Effector CD4-positive, alpha-beta T cell (primary cell): ENCODE data around the gene ADCY7.
A peak's percentile ranks its signal among the peaks of the same experiment; 100 is the strongest.
"Not testable (repeated sequence)": the region's sequence is repeated elsewhere in the genome, so short reads cannot be mapped to it uniquely, and the experiment has no call there.

Source experiments
- DNase-seq: peaks from one replicate; pipeline ENCODE4 v3.0.0-alpha.2; 2020

Gene ADCY7

DNA sequence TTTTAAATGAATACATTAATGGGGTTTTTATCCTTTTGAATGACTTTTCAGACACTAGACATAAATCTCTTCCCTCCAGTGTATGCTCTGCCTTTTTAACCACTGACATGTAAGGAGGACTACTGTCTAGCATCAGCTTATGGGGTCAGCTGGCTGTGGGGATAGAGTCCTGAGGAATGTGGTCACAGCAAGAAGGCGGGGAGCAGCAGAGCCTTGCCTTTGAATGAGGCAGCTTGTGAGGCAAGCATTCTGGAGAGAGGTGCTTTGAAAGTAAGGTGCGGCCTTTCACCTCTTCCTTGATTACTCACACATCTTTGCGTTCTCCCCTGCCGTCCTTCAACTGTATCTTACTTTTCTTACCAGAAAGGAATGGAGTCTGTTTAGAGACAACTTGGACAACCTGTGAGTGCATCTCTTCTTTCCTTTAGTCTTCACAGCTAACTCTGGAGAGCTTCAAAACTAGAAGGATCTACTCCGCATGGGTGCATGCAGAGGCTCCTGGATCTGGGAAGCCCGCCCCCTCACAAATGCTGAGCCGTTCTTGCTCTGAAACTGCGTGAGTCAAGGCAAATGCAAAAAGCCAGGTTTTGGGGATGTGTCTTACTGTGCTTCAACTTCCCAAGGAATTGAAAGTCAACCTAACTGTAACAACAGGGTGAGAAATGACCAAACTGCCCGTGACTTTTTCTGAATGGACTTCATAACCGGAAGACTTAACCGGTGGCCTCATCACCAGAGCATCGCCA, 49.9 kb downstream of the ADCY7 start:
- no peak for DNase-seq

GRCh38 chr16:50316848-50317630, 50.7 kb downstream of the ADCY7 start:
- DNase-seq = no peak

DNA sequence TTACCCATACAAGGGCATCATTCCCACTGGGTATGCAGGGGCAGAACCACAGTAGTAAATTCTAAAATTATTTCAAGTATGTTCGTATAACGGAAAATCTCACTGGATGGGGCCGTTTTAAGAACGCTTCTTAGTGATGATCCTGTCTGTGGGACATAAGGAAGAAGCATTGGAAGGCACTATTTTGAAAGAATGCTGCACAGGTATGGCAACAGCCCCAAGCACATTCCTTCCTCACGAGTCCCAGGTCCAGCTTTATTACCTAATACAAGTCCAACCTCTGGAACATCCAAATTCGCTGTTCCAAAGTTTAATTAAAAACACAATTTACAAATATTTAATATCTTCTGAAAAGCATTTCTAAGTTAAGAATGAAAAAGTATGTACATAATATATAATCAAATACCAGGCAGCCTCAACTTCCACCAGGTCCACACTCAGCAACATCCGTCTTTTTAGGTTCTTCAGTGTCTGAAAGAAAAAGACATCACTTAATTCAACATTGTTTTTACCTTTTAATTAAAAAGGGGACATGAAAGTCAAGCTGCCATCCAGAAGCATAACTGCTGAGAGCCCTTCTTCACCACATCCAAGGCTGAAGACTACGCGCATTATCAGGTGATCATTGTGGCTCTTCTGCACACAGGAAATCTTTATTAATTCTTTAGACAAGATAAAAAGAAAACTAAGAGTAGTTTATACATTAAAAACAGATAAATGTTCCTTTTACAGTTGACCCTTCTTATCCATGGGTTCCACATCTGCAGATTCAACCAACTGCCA, 52.6 kb downstream of the ADCY7 start:
- DNase-seq = no peak

- no peak for DNase-seq
Measured at GRCh38 chr16:50320310-50320709, 54.0 kb downstream of the ADCY7 start.

GRCh38 chr16:50322333-50322732, 56.0 kb downstream of the ADCY7 start:
- DNase-seq = no peak

GRCh38 chr16:50323335-50324011, 57.1 kb downstream of the ADCY7 start:
- no peak for DNase-seq

- no peak for DNase-seq
Measured at GRCh38 chr16:50324345-50324744, 58.0 kb downstream of the ADCY7 start.

- DNase-seq = no peak
Measured at GRCh38 chr16:50326264-50326663, 59.9 kb downstream of the ADCY7 start.

DNA sequence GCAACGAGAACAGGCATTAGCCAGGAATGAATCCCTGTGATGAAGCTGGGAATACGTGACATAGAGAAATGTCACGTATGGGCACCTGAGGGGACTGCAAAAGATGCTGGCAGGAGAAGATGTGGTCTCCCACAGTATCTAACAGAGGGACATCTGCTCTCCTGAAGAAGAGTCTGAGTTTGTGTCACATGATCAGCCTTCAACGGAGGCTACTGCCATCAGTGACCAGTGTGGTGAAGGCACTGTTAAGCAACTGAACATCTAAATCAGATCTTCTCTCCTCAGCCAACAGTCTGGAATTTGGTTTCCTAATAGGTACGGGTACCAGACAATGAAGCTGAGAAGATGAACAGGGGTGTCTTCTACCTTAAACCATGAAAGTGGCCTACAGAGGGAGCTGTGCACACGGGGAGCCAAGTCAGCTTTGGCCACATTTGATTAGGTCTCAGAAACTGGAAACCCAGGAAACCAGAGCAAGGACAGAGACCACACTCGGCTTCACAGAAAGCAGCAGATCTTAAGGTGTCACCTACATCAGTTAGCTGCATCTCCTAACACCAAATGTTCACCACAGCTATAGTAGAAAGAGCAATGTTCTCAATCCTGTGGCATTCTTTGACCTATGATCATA, 60.6 kb downstream of the ADCY7 start:
- DNase-seq = peak; percentile 58

DNA sequence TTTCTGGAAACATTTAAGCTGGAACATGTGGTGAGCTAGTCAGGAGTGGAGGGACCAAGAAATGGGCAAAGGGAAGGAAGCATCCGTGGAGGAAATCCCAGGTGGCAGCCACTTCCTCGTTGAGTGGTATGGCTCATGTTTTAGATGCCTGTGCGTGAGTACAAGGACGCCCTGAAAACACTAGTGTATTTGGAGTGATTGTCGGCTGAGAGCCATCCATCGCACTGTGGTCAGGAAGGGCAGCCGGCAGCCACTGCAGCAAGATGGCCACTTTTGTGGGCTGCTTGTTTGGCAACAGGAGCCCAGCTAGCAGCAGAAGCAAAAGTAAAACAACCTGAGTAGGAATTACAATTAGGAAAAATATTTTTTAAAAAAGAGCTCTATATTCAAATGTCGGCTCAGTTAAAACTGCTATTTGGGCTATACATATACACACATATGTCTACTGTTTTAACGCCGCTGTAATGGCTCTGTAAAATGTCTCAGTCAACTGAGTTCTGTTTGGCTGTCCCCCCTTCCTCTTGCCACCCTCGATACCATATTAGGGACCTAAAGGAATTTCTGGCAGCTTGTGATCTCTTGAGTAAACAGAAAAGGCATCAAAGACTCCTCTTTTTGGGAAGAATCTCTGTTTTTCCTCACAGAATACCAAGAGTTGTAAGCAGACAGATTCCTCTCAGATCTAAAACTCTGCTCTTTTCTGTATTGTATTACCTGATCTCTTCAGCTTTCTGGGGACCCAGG, 63.3 kb downstream of the ADCY7 start:
- DNase-seq = no peak

GRCh38 chr16:50331570-50331969, 65.2 kb downstream of the ADCY7 start:
- DNase-seq = no peak

DNA sequence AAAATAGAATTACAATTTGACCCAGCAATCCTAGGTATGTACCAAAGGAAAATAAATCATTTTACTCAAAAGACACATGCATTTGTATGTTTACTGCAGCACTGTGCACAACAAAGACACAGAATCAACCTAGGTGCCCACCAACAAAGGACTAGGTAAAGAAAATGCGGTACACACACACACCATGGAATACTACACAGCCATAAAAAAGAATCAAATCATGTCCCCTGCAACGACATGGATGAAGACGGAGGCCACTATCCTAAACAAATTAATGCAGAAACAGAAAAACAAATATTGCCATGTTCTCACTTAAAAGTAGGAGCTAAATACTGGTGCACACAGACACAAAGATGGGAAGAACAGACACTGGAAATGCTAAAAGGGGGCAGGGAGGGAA, 66.2 kb downstream of the ADCY7 start:
- no peak for DNase-seq

GRCh38 chr16:50334106-50334975, 68.0 kb downstream of the ADCY7 start:
- DNase-seq = no peak

DNA sequence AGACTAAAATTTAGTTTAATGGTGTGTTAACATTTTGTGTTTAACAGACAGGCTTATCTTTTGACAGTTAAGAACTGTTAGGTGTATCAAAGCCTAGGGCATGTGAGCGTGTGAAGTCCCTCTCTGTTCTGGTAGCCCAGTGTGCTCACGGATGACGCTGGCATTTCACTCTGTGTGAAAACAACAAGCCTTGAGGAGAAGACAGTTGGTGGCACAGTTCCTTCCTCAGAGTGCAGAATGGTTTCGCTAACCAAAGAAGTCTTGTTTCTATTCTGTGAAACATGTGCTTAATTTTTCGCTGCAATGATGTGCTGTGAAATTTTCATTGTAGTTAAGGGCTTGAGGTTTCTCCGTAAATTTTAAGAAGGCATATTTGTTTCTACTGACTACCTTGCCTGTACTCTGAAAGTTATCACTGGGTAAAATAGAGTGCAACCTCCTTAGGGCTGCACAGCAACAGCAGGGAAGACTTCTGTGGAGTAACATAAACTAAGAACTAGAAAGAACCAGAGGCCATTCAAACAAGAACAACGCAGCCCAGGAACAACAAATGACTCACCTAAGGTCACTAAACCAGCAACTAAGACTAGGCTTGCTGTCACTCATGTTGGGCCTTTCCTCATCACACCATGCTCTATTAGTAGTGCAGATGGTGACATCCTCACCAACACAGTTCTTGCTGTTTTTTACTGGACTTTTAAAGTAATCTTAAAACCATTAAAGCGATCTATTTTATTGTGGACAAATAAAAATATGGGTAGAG, 69.0 kb downstream of the ADCY7 start:
- no peak for DNase-seq

GRCh38 chr16:50336884-50337283, 70.5 kb downstream of the ADCY7 start:
- no peak for DNase-seq

GRCh38 chr16:50338371-50339231, 72.2 kb downstream of the ADCY7 start:
- no peak for DNase-seq

- no peak for DNase-seq
Measured at GRCh38 chr16:50340578-50340977, 74.2 kb downstream of the ADCY7 start.

DNA sequence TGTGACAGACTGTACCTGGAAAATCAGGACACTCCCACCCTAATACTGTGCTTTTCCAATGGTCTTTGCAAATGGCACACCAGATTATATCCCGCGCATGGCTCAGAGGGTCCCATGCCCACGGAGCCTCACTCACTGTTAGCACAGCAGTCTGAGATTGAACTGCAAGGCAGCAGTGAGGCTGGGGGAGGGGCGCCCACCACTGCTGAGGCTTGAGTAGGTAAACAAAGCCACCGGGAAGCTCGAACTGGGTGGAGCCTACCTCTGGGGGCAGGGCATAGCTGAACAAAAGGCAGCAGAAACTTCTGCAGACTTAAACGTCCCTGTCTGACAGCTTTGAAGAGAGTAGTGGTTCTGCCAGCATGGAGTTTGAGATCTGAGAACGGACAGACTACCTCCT, 77.2 kb downstream of the ADCY7 start:
- DNase-seq = not testable (repeated sequence)

DNA sequence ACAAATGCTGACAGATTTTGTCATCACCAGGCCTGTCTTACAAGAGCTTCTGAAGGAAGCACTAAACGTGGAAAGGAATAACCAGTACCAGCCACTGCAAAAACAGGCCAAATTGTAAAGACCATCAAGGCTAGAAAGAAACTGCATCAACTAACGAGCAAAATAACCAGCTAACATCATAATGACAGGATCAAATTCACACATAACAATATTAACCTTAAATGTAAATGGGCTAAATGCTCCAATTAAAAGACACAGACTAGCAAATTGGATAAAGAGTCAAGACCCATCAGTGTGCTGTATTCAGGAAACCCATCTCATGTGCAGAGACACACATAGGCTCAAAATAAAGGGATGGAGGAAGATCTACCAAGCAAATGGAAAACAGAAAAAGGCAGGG, 78.9 kb downstream of the ADCY7 start:
- not testable (repeated sequence) for DNase-seq
